ENCODE data around the gene CDK5R2. TPM values are rescaled to one million over a fixed set of nuclear protein-coding genes. Genes with fewer than 3 reads are reported as not detected.
A peak's percentile ranks its signal among the peaks of the same experiment; 100 is the strongest.

Gene CDK5R2
- total and polyA plus RNA-seq, 2 of the 13 experiments (the other 11 are each of a cell fraction or from before 2014, with no cell fraction given): not detected

- TF ChIP-seq NFE2 (CRISPR knock-in tag; IDR thresholded peaks at IDR 0.05) (no peak), KDM5A (IDR thresholded peaks at IDR 0.05; ENCODE audit: borderline replicate concordance, low read length) (no peak), ZNF605 (CRISPR knock-in tag; IDR thresholded peaks at IDR 0.05) (peak; percentile 71), PHB2 (IDR thresholded peaks at IDR 0.05; ENCODE audit: partially characterized antibody) (no peak), HNF1B (CRISPR knock-in tag; IDR thresholded peaks at IDR 0.05) (no peak), NFE2L1 (CRISPR knock-in tag; IDR thresholded peaks at IDR 0.05; ENCODE audit: borderline replicate concordance) (no peak), FOXO1 (CRISPR knock-in tag; IDR thresholded peaks at IDR 0.05) (peak; percentile 54; the same call in 1 of the 2 replicates), KDM5B (CRISPR knock-in tag; IDR thresholded peaks at IDR 0.05; ENCODE audit: borderline replicate concordance) (no peak), ZNF34 (CRISPR knock-in tag; IDR thresholded peaks at IDR 0.05; ENCODE audit: borderline replicate concordance) (no peak), KLF9 (CRISPR knock-in tag; IDR thresholded peaks at IDR 0.05; ENCODE audit: low read depth) (no peak), ZBTB37 (CRISPR knock-in tag; IDR thresholded peaks at IDR 0.05) (no peak), TEF (CRISPR knock-in tag; IDR thresholded peaks at IDR 0.05) (no peak), YY1 (IDR thresholded peaks at IDR 0.05; ENCODE audit: insufficient read depth, insufficient replicate concordance, low read depth, low read length) (peak; percentile 60), ZNF225 (CRISPR knock-in tag; IDR thresholded peaks at IDR 0.05) (0 out of 2 replicates have a peak, but pooled peaks have one; percentile 53), ZBTB40 (IDR thresholded peaks at IDR 0.05) (no peak), ZBTB40 (CRISPR knock-in tag; IDR thresholded peaks at IDR 0.05) (no peak), RNF2 (conservative IDR thresholded peaks at IDR 0.05; ENCODE audit: low read depth) (0 out of 2 replicates have a peak, but pooled peaks have one; percentile 29)
Observed at GRCh38 chr2:218995972-218996711, 36.7 kb downstream of the CDK5R2 start (continued).
